Glutamatergic neuron (in vitro differentiated cells): ENCODE data around the gene POU4F1. TPM values are rescaled to one million over a fixed set of nuclear protein-coding genes. Genes with fewer than 3 reads are reported as not detected.

Source experiments
- DNase-seq: peaks from one replicate; pipeline ENCODE4 v3.0.0; 2022
- H3K27ac Mint-ChIP-seq: one replicate; pipeline ENCODE4 v1.8.0; 2020; ENCODE audit warnings: mild to moderate bottlenecking, mixed read lengths, inconsistent platforms; ENCODE audit not compliant: unreplicated experiment
- H3K27me3 Mint-ChIP-seq: one replicate; pipeline ENCODE4 v1.8.0; 2020; ENCODE audit warnings: mild to moderate bottlenecking, moderate library complexity, mixed read lengths, inconsistent platforms; ENCODE audit not compliant: unreplicated experiment
- H3K36me3 Mint-ChIP-seq: one replicate; pipeline ENCODE4 v1.8.0; 2020; ENCODE audit warnings: mild to moderate bottlenecking, mixed read lengths, inconsistent platforms; ENCODE audit not compliant: unreplicated experiment
- H3K4me1 Mint-ChIP-seq: one replicate; pipeline ENCODE4 v1.8.0; 2020; ENCODE audit warnings: mild to moderate bottlenecking, low read depth, mixed read lengths, inconsistent platforms; ENCODE audit not compliant: unreplicated experiment
- H3K4me3 Mint-ChIP-seq: one replicate; pipeline ENCODE4 v1.8.0; 2020; ENCODE audit warnings: mild to moderate bottlenecking, mixed read lengths, inconsistent platforms; ENCODE audit not compliant: unreplicated experiment
- H3K9me3 Mint-ChIP-seq: one replicate; pipeline ENCODE4 v1.8.0; 2020; ENCODE audit warnings: mild to moderate bottlenecking, moderate library complexity, mixed read lengths, inconsistent platforms; ENCODE audit not compliant: unreplicated experiment
- CTCF ChIP-seq: fragments of 200-600 bp; sonication (generic); IDR thresholded peaks from one replicate; pipeline ENCODE4 v1.5.0; 2021; ENCODE audit not compliant: partially characterized antibody, unreplicated experiment
- total RNA-seq: library from RNA; stranded (reverse); fragmentation: NEBNext Ultra II Directional; extraction: Animal tissue kit (Norgen Biotek cat#: 25700); gene quantifications from one replicate; pipeline ENCODE4 v1.2.1, GENCODE V29; 2021; ENCODE audit not compliant: unreplicated experiment

POU4F1 gene
- total RNA-seq, 1 donor from 2014 or later: 125 TPM

GRCh38 chr13:78625384-78625783 is 22.0 kb upstream of the POU4F1 start:
- H3K4me1 Mint-ChIP-seq: peaks cover 9% of the 10 kb centered on the region
- no peaks in the 10 kb centered on the region for H3K27me3 Mint-ChIP-seq
- TF ChIP-seq CTCF: no peak
- H3K9me3 Mint-ChIP-seq: peaks cover 1% of the 10 kb centered on the region
- no peak overlapping the region for H3K4me3 Mint-ChIP-seq
- H3K27ac Mint-ChIP-seq: no peak overlapping the region
- no peaks in the 10 kb centered on the region for H3K36me3 Mint-ChIP-seq
- DNase-seq: no peak

GRCh38 chr13:78623132-78623531 is 19.8 kb upstream of the POU4F1 start:
- TF ChIP-seq CTCF: no peak
- peaks cover 1% of the 10 kb centered on the region for H3K9me3 Mint-ChIP-seq
- H3K4me3 Mint-ChIP-seq: no peak overlapping the region
- H3K36me3 Mint-ChIP-seq: no peaks in the 10 kb centered on the region
- H3K27me3 Mint-ChIP-seq: peaks cover 2% of the 10 kb centered on the region
- H3K4me1 Mint-ChIP-seq: peaks cover 20% of the 10 kb centered on the region
- DNase-seq: no peak
- H3K27ac Mint-ChIP-seq: no peak overlapping the region

- Mint-ChIP-seq H3K4me1 (peaks cover 20% of the 10 kb centered on the region), H3K27ac (no peak overlapping the region), H3K9me3 (peaks cover 1% of the 10 kb centered on the region), H3K36me3 (no peaks in the 10 kb centered on the region), H3K27me3 (peaks cover 2% of the 10 kb centered on the region), H3K4me3 (no peak overlapping the region)
- TF ChIP-seq CTCF: no peak
- no peak for DNase-seq
These were observed 17.7 kb upstream of the POU4F1 start for GRCh38 chr13:78620936-78621470.

GRCh38 chr13:78618411-78618810 is 15.1 kb upstream of the POU4F1 start:
- no peak for DNase-seq
- Mint-ChIP-seq H3K4me3 (peak overlapping the region; percentile 50), H3K4me1 (peaks cover 12% of the 10 kb centered on the region), H3K27ac (peak overlapping the region; percentile 28), H3K27me3 (peaks cover 2% of the 10 kb centered on the region), H3K36me3 (no peaks in the 10 kb centered on the region), H3K9me3 (no peaks in the 10 kb centered on the region)
- no peak for TF ChIP-seq CTCF

- H3K9me3 Mint-ChIP-seq: peaks cover 8% of the 10 kb centered on the region
- H3K27ac Mint-ChIP-seq: no peak overlapping the region
- TF ChIP-seq CTCF: no peak
- peaks cover 6% of the 10 kb centered on the region for H3K36me3 Mint-ChIP-seq
- peaks cover 16% of the 10 kb centered on the region for H3K27me3 Mint-ChIP-seq
- peaks cover 35% of the 10 kb centered on the region for H3K4me1 Mint-ChIP-seq
- H3K4me3 Mint-ChIP-seq: no peak overlapping the region
- DNase-seq: no peak
These were observed 7.7 kb upstream of the POU4F1 start for GRCh38 chr13:78611040-78611439.
